Ishikawa (cell line): Measurements from ENCODE around the gene TYMP.

Experiments used
- CEBPB ChIP-seq: IDR thresholded peaks from 2 replicates; pipeline ENCODE4 v1.6.1; 2012
- CREB1 ChIP-seq: IDR thresholded peaks from 2 replicates; pipeline ENCODE4 v1.6.1; 2012; ENCODE audit warnings: low read depth
- EGR1 ChIP-seq: IDR thresholded peaks from 2 replicates; pipeline ENCODE4 v1.6.1; 2012
- EP300 ChIP-seq: IDR thresholded peaks from 2 replicates; pipeline ENCODE4 v1.6.1; 2012; ENCODE audit warnings: borderline replicate concordance
- FOXM1 ChIP-seq: IDR thresholded peaks from 2 replicates; pipeline ENCODE4 v1.6.1; 2012; ENCODE audit warnings: low read depth, borderline replicate concordance
- MAX ChIP-seq: IDR thresholded peaks from 2 replicates; pipeline ENCODE4 v1.6.1; 2012
- NFIC ChIP-seq: IDR thresholded peaks from 2 replicates; pipeline ENCODE4 v1.6.1; 2012
- RAD21 ChIP-seq: IDR thresholded peaks from 2 replicates; pipeline ENCODE4 v1.6.1; 2012; ENCODE audit warnings: low read depth
- REST ChIP-seq: IDR thresholded peaks from 2 replicates; pipeline ENCODE4 v1.6.1; 2012; ENCODE audit warnings: low read depth, mild to moderate bottlenecking
- TAF1 ChIP-seq: IDR thresholded peaks from 2 replicates; pipeline ENCODE4 v1.6.1; 2012; ENCODE audit warnings: low read depth, mild to moderate bottlenecking
- TCF12 ChIP-seq: IDR thresholded peaks from 2 replicates; pipeline ENCODE4 v1.6.1; 2012; ENCODE audit warnings: low read depth
- TEAD4 ChIP-seq: IDR thresholded peaks from 2 replicates; pipeline ENCODE4 v1.6.1; 2012
- USF1 ChIP-seq: IDR thresholded peaks from 2 replicates; pipeline ENCODE4 v1.6.1; 2012
- YY1 ChIP-seq: IDR thresholded peaks from 2 replicates; pipeline ENCODE4 v1.6.1; 2012; ENCODE audit warnings: low read depth
- ZBTB7A ChIP-seq: IDR thresholded peaks from 2 replicates; pipeline ENCODE4 v1.6.1; 2012; ENCODE audit warnings: low read depth

Gene TYMP

GRCh38 chr22:50537765-50538164 is 8.0 kb upstream of the TYMP start:
- TF ChIP-seq EP300 (no peak), RAD21 (no peak), ZBTB7A (no peak), CEBPB (no peak), FOXM1 (no peak), REST (no peak)

GRCh38 chr22:50536226-50536625 is 6.4 kb upstream of the TYMP start:
- TF ChIP-seq TAF1: no peak
- no peak for TF ChIP-seq FOXM1
- no peak for TF ChIP-seq EGR1

- TF ChIP-seq ZBTB7A: no peak
- TF ChIP-seq REST: no peak
- no peak for TF ChIP-seq FOXM1
- TF ChIP-seq EGR1: no peak
- TF ChIP-seq TEAD4: no peak
- TF ChIP-seq USF1: no peak
- no peak for TF ChIP-seq RAD21
- no peak for TF ChIP-seq TCF12
- no peak for TF ChIP-seq YY1
- no peak for TF ChIP-seq TAF1
- TF ChIP-seq CREB1: no peak
- TF ChIP-seq CEBPB: no peak
- TF ChIP-seq MAX: no peak
- no peak for TF ChIP-seq EP300
- TF ChIP-seq NFIC: no peak
Observed at GRCh38 chr22:50535113-50535512, 5.3 kb upstream of the TYMP start.

GRCh38 chr22:50532824-50533796 is 3.3 kb upstream of the TYMP start:
- TF ChIP-seq FOXM1 (no peak), YY1 (no peak), NFIC (no peak), CEBPB (no peak), TCF12 (no peak), CREB1 (no peak), MAX (no peak), RAD21 (no peak), USF1 (no peak), TAF1 (no peak), EP300 (no peak), TEAD4 (no peak), EGR1 (no peak), ZBTB7A (no peak)

- TF ChIP-seq ZBTB7A: peak; percentile 37; the same call in 1 of the 2 replicates
- TF ChIP-seq NFIC: no peak
- no peak for TF ChIP-seq TCF12
Observed at GRCh38 chr22:50531962-50532674, 2.3 kb upstream of the TYMP start.

- TF ChIP-seq TAF1 (no peak), EP300 (no peak), NFIC (no peak), TEAD4 (no peak), FOXM1 (no peak), MAX (0 out of 2 replicates have a peak, but pooled peaks have one; percentile 12), TCF12 (no peak), REST (no peak), ZBTB7A (peak; percentile 27; the same call in 1 of the 2 replicates), CEBPB (no peak), EGR1 (peak; percentile 50; the same call in 1 of the 2 replicates), RAD21 (no peak), YY1 (no peak), USF1 (no peak), CREB1 (no peak)
Observed at GRCh38 chr22:50531546-50531961, 1.7 kb upstream of the TYMP start.
